ENCODE data around the gene VNN1.

The VNN1 gene

DNA sequence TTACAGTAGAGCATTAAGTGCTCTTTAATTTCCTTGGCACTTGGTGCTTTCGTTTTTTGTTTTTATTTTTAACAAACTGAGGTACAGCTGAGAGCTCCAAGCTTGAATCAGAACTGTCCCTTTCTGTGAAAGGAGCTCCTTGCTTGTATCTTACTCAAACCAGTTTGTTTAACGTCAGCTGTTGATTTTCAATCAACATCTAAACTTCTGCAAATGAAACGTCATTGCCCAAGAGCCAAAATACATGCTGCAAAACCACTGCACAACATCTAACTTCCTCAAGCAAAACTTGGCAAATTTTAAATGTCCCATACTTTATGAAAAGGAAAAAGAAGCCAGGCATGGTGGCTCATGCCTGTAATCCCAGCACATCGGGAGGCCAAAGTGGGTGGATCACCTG, 28.6 kb upstream of the VNN1 start:
- no peak for DNase-seq
- Histone ChIP-seq H3K4me3 (ENCODE audit: low read depth, low read length) (no peak overlapping the region), H3K27me3 (ENCODE audit: insufficient read depth, low read depth, severe bottlenecking) (peaks cover 70% of the 10 kb centered on the region), H3K27ac (no peak overlapping the region), H3K36me3 (no peaks in the 10 kb centered on the region), H3K9me3 (ENCODE audit: severe bottlenecking) (no peaks in the 10 kb centered on the region)
- TF ChIP-seq, protein P1, sequence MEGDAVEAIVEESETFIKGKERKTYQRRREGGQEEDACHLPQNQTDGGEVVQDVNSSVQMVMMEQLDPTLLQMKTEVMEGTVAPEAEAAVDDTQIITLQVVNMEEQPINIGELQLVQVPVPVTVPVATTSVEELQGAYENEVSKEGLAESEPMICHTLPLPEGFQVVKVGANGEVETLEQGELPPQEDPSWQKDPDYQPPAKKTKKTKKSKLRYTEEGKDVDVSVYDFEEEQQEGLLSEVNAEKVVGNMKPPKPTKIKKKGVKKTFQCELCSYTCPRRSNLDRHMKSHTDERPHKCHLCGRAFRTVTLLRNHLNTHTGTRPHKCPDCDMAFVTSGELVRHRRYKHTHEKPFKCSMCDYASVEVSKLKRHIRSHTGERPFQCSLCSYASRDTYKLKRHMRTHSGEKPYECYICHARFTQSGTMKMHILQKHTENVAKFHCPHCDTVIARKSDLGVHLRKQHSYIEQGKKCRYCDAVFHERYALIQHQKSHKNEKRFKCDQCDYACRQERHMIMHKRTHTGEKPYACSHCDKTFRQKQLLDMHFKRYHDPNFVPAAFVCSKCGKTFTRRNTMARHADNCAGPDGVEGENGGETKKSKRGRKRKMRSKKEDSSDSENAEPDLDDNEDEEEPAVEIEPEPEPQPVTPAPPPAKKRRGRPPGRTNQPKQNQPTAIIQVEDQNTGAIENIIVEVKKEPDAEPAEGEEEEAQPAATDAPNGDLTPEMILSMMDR (IDR thresholded peaks at IDR 0.05; ENCODE audit: low read depth, low read length): no peak

DNA sequence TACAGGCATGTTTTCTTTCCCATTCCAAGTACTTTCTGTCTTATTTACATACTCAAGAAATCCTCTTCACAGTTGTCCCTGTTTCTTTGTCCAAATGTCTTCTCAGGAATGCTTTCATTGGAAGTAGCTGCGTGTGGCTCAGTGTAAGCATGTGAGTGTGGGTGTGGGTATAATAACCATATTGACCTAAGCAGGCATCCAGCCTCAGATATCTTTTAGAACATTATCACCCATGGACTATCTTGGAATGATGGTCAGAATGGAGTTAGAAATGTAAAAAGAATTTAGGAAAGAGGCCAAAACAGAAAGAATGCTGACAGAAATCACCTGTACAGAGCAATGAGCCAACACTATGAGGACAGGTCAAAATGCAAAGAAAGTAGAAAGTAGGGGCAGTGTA, 27.4 kb upstream of the VNN1 start:
- H3K27ac ChIP-seq: no peak overlapping the region
- TF ChIP-seq, protein P1 (IDR thresholded peaks at IDR 0.05; ENCODE audit: low read depth, low read length): no peak

DNA sequence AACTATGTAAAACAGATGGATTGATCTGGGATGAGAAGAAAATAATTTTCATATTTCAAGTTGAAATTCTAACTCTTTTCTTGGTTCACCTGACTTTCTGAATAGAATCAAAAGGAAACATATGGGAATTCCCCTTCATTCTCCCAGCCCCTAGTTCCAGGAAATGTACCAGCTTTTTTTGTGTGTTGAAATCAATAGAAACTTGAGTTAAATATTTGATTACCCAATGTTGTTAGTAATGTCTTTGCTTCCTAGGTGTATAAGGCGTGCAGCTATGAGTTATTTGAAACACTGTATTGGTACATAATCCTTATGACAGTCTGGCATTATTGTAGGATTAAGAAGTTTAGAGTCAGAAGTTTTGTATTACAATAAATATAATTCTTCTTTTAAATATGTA, 22.4 kb upstream of the VNN1 start:
- Histone ChIP-seq H3K4me3 (ENCODE audit: low read depth, low read length) (no peak overlapping the region), H3K27ac (no peak overlapping the region)
- DNase-seq: no peak

More for the DNA sequence above, 27.4 kb upstream of the VNN1 start:
- Histone ChIP-seq H3K36me3 (no peaks in the 10 kb centered on the region), H3K27me3 (ENCODE audit: insufficient read depth, low read depth, severe bottlenecking) (peaks cover 72% of the 10 kb centered on the region), H3K4me3 (ENCODE audit: low read depth, low read length) (no peak overlapping the region), H3K9me3 (ENCODE audit: severe bottlenecking) (no peaks in the 10 kb centered on the region)
- DNase-seq: no peak

GRCh38 chr6:132734694-132735236, 20.9 kb upstream of the VNN1 start:
- DNase-seq: no peak
- Histone ChIP-seq H3K36me3 (no peaks in the 10 kb centered on the region), H3K27me3 (ENCODE audit: insufficient read depth, low read depth, severe bottlenecking) (peaks cover 55% of the 10 kb centered on the region), H3K9me3 (ENCODE audit: severe bottlenecking) (no peaks in the 10 kb centered on the region), H3K27ac (no peak overlapping the region), H3K4me3 (ENCODE audit: low read depth, low read length) (no peak overlapping the region)
- TF ChIP-seq, protein P1 (IDR thresholded peaks at IDR 0.05; ENCODE audit: low read depth, low read length): no peak

More for the DNA sequence above, 22.4 kb upstream of the VNN1 start:
- TF ChIP-seq, protein P1 (IDR thresholded peaks at IDR 0.05; ENCODE audit: low read depth, low read length): no peak
- Histone ChIP-seq H3K36me3 (no peaks in the 10 kb centered on the region), H3K9me3 (ENCODE audit: severe bottlenecking) (no peaks in the 10 kb centered on the region), H3K27me3 (ENCODE audit: insufficient read depth, low read depth, severe bottlenecking) (peaks cover 58% of the 10 kb centered on the region)

DNA sequence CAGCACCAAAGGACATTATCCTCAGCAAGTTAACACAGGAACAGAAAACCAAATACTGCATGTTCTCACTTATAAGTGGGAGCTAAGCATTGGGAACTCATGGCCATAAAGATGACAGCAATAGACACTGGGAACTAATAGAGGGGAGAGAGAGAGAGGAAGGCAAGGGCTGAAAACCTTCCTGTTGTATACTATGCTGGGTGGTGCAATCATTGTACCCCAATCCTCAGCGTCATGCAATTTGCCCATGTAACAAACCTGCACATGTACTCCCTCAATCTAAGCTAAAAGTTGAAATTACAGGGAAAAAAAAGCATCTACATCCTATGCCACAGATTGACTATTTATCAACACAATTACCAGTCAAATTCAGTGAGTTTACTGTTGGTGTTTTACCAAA, 20.0 kb upstream of the VNN1 start:
- no peak overlapping the region for H3K27ac ChIP-seq
- H3K27me3 ChIP-seq (ENCODE audit: insufficient read depth, low read depth, severe bottlenecking): peaks cover 55% of the 10 kb centered on the region
- no peaks in the 10 kb centered on the region for H3K9me3 ChIP-seq (ENCODE audit: severe bottlenecking)
- DNase-seq: no peak
- no peaks in the 10 kb centered on the region for H3K36me3 ChIP-seq
- no peak overlapping the region for H3K4me3 ChIP-seq (ENCODE audit: low read depth, low read length)
- TF ChIP-seq, protein P1 (IDR thresholded peaks at IDR 0.05; ENCODE audit: low read depth, low read length): no peak

DNA sequence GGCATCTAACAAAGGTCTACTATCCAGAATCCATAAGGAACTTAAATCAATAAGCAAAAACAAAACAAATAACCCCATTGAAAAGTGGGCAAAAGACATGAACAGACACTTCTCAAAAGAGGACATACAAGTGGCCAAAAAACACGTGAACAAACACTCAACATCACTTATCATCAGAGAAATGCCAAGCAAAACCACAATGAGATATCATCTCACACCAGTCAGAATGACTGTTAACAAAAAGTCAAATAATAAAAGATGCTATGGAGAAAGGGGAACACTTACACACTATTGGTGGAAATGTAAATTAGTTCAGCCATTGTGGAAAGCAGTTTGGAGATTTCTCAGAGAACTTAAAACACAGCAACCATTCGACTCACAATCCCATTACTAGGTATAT, 19.4 kb upstream of the VNN1 start:
- Histone ChIP-seq H3K4me3 (ENCODE audit: low read depth, low read length) (no peak overlapping the region), H3K27me3 (ENCODE audit: insufficient read depth, low read depth, severe bottlenecking) (peaks cover 52% of the 10 kb centered on the region), H3K36me3 (no peaks in the 10 kb centered on the region), H3K27ac (no peak overlapping the region), H3K9me3 (ENCODE audit: severe bottlenecking) (no peaks in the 10 kb centered on the region)
- TF ChIP-seq, protein P1 (IDR thresholded peaks at IDR 0.05; ENCODE audit: low read depth, low read length): no peak
- DNase-seq: no peak

Measured in WERI-Rb-1 (cell line).